Panc1 (cell line): ENCODE data around the gene CLIC4. TPM values are rescaled to one million over a fixed set of nuclear protein-coding genes. Genes with fewer than 3 reads are reported as not detected.

Experiments used
- ATAC-seq: fragments of 200-7000 bp; cut with Tn5 transposase; 2 replicates; pipeline ENCODE4 v1.9.1; 2020; ENCODE audit warnings: mild to moderate bottlenecking, moderate library complexity
- BruUV-seq: library from RNA; stranded (reverse); fragments of 400-500 nt; replicated peaks from 2 replicates; lab custom pipeline; 2021; lab: Mats Ljungman, UMichigan
- CTCF ChIA-PET: fragments of 300-600 bp; sonication (Branson Sonifier 250); formaldehyde crosslinking; loops from one replicate; lab custom pipeline; 2022; ENCODE audit warnings: antibody characterized with exemption; lab: Charles Lee
- POLR2A ChIA-PET: fragments of 300-600 bp; sonication (Branson Sonifier 250); formaldehyde crosslinking; loops from one replicate; lab custom pipeline; 2022; ENCODE audit warnings: antibody characterized with exemption; lab: Charles Lee
- DNase-seq: peaks from one replicate; pipeline ENCODE4 v3.0.0-alpha.2; 2010; ENCODE audit warnings: low read depth, low spot score
- H3K27ac ChIP-seq: 2 replicates; pipeline ENCODE4 v1.5.1; 2011; ENCODE audit warnings: mild to moderate bottlenecking, low read length, inconsistent platforms
- H3K27me3 ChIP-seq: fragments of 200-500 bp; sonication (Bioruptor generic); 2 replicates; pipeline ENCODE4 v1.6.0; 2014; ENCODE audit warnings: low read length, inconsistent platforms; ENCODE audit not compliant: control insufficient read depth, insufficient read depth
- H3K36me3 ChIP-seq: fragments of 200-500 bp; sonication (Bioruptor generic); 2 replicates; pipeline ENCODE4 v1.5.1; 2014; ENCODE audit warnings: inconsistent platforms, mild to moderate bottlenecking, low read length, moderate library complexity; ENCODE audit not compliant: control insufficient read depth, insufficient read depth
- H3K4me1 ChIP-seq: 2 replicates; pipeline ENCODE4 v1.5.1; 2011; ENCODE audit warnings: inconsistent platforms, mild to moderate bottlenecking, low read length, moderate library complexity; ENCODE audit not compliant: control insufficient read depth, insufficient read depth
- H3K4me3 ChIP-seq, 2 experiments: 2 replicates each; pipeline ENCODE4 v1.5.1; 2011 to 2012; ENCODE audit warnings: low read depth in 2 of 2, low read length in 2 of 2, mild to moderate bottlenecking in 2 of 2, inconsistent platforms in 1 of 2, moderate library complexity in 1 of 2
- H3K9me3 ChIP-seq: fragments of 200-500 bp; sonication (Bioruptor generic); 2 replicates; pipeline ENCODE4 v1.5.1; 2014; ENCODE audit warnings: low read depth, mild to moderate bottlenecking, inconsistent platforms, low read length, moderate library complexity; ENCODE audit not compliant: control insufficient read depth, insufficient read depth
- POLR2AphosphoS5 ChIP-seq: IDR thresholded peaks from 2 replicates; pipeline ENCODE4 v1.6.1; 2012; ENCODE audit warnings: mild to moderate bottlenecking, low read depth, low read length, moderate library complexity
- SIN3A ChIP-seq: IDR thresholded peaks from 2 replicates; pipeline ENCODE4 v1.6.1; 2012; ENCODE audit warnings: low read depth, mild to moderate bottlenecking, low read length, moderate library complexity, borderline replicate concordance; ENCODE audit not compliant: insufficient read depth
- TCF7L2 ChIP-seq: IDR thresholded peaks from 2 replicates; pipeline ENCODE4 v1.6.1; 2011; ENCODE audit warnings: mild to moderate bottlenecking, low read depth, low read length, inconsistent platforms
- in situ Hi-C: cut with HindIII; loops from 2 replicates; pipeline ENCODE4 v1.10.0; 2016; ENCODE audit warnings: low sequenced_read_pairs, low pct_unique_long_range_greater_than_20kb
- intact Hi-C: fragments of 100-400 bp; cut with micrococcal nuclease; formaldehyde crosslinking; loops from one replicate; pipeline ENCODE4 v1.10.0; 2022; ENCODE audit not compliant: unreplicated experiment
- total RNA-seq: library from RNA; stranded (reverse); gene quantifications from one replicate; pipeline ENCODE4 v1.2.1, GENCODE V29; 2021; ENCODE audit not compliant: unreplicated experiment
- TF ChIP-seq, protein P1 (sequence below): fragments of 450-650 bp; IDR thresholded peaks from 2 replicates; pipeline ENCODE4 v1.5.1; 2017; ENCODE audit warnings: mild to moderate bottlenecking
- TF ChIP-seq, protein P2 (sequence below), 2 experiments: IDR thresholded peaks; 2 replicates each; pipeline ENCODE4 v1.6.1; 2011 to 2012; ENCODE audit warnings: low read depth in 2 of 2, control low read depth in 1 of 2, low read length in 1 of 2, mild to moderate bottlenecking in 1 of 2, moderate library complexity in 1 of 2; ENCODE audit not compliant: insufficient read depth in 1 of 2

Gene CLIC4
- total RNA-seq, 1 experiment from 2014 or later = 123 TPM

DNA sequence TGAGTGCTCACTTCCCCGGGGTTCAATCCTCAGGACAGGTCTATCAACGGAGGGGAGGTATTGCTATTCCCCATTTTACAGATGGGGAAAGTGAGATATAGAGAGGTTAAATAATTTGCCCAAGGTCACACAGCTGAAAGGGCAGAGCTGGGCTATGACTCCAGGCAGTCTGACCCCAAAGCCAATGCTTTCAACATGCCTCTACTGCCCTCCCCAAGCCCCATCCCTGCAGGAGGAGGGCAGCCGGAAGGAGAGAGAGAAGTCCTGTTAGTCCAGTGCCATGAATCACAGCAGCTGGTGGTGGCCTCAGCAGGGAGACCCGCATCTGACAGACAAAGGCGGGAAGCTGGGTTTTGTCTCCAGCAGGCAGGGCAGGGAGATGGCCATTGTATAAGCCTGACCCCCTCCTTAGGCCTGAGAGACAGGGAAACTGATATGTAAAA lies 20.0 kb upstream of the CLIC4 start:
- ChIA-PET POLR2A (no interaction called here), CTCF (interaction anchor here (1.7 kb wide), 1 partner anchor 110 kb away, joined by 3 read pairs; no protein-coding TSS in a partner anchor)
- in situ Hi-C loops = no loop called here
- BruUV-seq = no TSS peak
- ATAC-seq (peak; percentile 24; the same call in 1 of the 2 replicates), DNase-seq (no peak)
- Histone ChIP-seq H3K36me3 (no peaks in the 10 kb centered on the region), H3K9me3 (no peaks in the 10 kb centered on the region), H3K4me3 (no peak overlapping the region), H3K4me1 (peaks cover 14% of the 10 kb centered on the region), H3K27me3 (no peaks in the 10 kb centered on the region), H3K27ac (peak overlapping the region; percentile 74)
- TF ChIP-seq POLR2AphosphoS5 (no peak), SIN3A (no peak), TCF7L2 (no peak; the same call in 1 of the 2 replicates)
- TF ChIP-seq, protein P1, sequence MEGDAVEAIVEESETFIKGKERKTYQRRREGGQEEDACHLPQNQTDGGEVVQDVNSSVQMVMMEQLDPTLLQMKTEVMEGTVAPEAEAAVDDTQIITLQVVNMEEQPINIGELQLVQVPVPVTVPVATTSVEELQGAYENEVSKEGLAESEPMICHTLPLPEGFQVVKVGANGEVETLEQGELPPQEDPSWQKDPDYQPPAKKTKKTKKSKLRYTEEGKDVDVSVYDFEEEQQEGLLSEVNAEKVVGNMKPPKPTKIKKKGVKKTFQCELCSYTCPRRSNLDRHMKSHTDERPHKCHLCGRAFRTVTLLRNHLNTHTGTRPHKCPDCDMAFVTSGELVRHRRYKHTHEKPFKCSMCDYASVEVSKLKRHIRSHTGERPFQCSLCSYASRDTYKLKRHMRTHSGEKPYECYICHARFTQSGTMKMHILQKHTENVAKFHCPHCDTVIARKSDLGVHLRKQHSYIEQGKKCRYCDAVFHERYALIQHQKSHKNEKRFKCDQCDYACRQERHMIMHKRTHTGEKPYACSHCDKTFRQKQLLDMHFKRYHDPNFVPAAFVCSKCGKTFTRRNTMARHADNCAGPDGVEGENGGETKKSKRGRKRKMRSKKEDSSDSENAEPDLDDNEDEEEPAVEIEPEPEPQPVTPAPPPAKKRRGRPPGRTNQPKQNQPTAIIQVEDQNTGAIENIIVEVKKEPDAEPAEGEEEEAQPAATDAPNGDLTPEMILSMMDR = no peak
- TF ChIP-seq, protein P2, sequence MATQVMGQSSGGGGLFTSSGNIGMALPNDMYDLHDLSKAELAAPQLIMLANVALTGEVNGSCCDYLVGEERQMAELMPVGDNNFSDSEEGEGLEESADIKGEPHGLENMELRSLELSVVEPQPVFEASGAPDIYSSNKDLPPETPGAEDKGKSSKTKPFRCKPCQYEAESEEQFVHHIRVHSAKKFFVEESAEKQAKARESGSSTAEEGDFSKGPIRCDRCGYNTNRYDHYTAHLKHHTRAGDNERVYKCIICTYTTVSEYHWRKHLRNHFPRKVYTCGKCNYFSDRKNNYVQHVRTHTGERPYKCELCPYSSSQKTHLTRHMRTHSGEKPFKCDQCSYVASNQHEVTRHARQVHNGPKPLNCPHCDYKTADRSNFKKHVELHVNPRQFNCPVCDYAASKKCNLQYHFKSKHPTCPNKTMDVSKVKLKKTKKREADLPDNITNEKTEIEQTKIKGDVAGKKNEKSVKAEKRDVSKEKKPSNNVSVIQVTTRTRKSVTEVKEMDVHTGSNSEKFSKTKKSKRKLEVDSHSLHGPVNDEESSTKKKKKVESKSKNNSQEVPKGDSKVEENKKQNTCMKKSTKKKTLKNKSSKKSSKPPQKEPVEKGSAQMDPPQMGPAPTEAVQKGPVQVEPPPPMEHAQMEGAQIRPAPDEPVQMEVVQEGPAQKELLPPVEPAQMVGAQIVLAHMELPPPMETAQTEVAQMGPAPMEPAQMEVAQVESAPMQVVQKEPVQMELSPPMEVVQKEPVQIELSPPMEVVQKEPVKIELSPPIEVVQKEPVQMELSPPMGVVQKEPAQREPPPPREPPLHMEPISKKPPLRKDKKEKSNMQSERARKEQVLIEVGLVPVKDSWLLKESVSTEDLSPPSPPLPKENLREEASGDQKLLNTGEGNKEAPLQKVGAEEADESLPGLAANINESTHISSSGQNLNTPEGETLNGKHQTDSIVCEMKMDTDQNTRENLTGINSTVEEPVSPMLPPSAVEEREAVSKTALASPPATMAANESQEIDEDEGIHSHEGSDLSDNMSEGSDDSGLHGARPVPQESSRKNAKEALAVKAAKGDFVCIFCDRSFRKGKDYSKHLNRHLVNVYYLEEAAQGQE (IDR thresholded peaks at IDR 0.05; ENCODE audit: insufficient read depth in 1 of 2, low read depth in 2 of 2, low read length in 1 of 2) = no peak
- intact Hi-C loops = no loop called here

DNA sequence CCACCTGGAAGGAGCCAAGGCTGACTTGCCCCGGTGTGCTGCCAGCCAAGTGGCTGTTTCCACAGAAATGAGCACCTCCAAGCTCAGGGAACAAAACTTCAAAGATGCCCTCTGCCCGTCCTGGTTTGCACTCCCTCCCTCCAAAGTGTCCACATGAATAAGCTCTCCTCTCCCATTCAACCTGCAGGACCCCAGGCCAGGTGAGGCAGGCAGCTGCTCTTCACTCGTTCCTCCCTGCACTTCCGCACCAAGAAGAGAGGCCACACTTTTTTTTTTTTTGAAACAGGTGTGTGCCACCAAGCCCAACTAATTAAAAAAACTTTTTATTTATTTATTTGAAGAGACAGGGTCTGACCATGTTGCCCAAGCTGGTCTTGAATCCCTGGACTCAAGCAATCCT lies 18.5 kb upstream of the CLIC4 start:
- no peak for ATAC-seq
- POLR2A ChIA-PET = no interaction called here

More for the DNA sequence above, 18.5 kb upstream of the CLIC4 start:
- intact Hi-C loops = no loop called here
- DNase-seq = no peak
- in situ Hi-C loops = no loop called here
- Histone ChIP-seq H3K27ac (no peak overlapping the region), H3K9me3 (no peaks in the 10 kb centered on the region), H3K4me3 (no peak overlapping the region), H3K36me3 (no peaks in the 10 kb centered on the region), H3K27me3 (no peaks in the 10 kb centered on the region), H3K4me1 (peaks cover 24% of the 10 kb centered on the region)
- no peak for TF ChIP-seq POLR2AphosphoS5
- TF ChIP-seq SIN3A = no peak
- TF ChIP-seq, protein P1 = no peak
- no peak for TF ChIP-seq TCF7L2
- TF ChIP-seq, protein P2 (IDR thresholded peaks at IDR 0.05; ENCODE audit: insufficient read depth in 1 of 2, low read depth in 2 of 2, low read length in 1 of 2) = no peak
- CTCF ChIA-PET = interaction anchor here (0.5 to 1.7 kb wide), 2 partner anchors 16 to 108 kb away, joined by 3 read pairs; no protein-coding TSS in a partner anchor
- BruUV-seq = no TSS peak
